ENCODE results near the gene LIPT2. TPM values are rescaled to one million over a fixed set of nuclear protein-coding genes. Genes with fewer than 3 reads are reported as not detected.

The LIPT2 gene
- total RNA-seq, 1 experiment from 2014 or later = 8.2 TPM

- Mint-ChIP-seq H3K4me3 (no peak overlapping the region), H3K4me1 (0 out of 4 replicates have a peak, but pooled peaks cover 0 to under 1% of the 10 kb centered on the region in 2 experiments), H3K9me3 (no peaks in the 10 kb centered on the region; a peak in 1 of 5 replicates), H3K36me3 (ENCODE audit: insufficient read depth in 1 of 3, low read depth in 3 of 3) (no peaks in the 10 kb centered on the region), H3K27ac (no peak overlapping the region), H3K27me3 (ENCODE audit: low read depth) (peaks cover 1% of the 10 kb centered on the region)
- Histone ChIP-seq H4K20me1 (ENCODE audit: control insufficient read depth, insufficient read depth, insufficient read length) (no peaks in the 10 kb centered on the region), H2AFZ (ENCODE audit: low read length) (no peak overlapping the region), H3K14ac (ENCODE audit: insufficient read depth, low read length) (no peak overlapping the region), H3K23ac (ENCODE audit: insufficient read length, low read depth, low read length) (no peak overlapping the region), H3K23me2 (ENCODE audit: insufficient read length, low read depth, low read length, poor library complexity, severe bottlenecking) (no peaks in the 10 kb centered on the region), H3K27ac (ENCODE audit: insufficient read length, low read depth, low read length) (no peak overlapping the region), H3K4ac (ENCODE audit: low read depth, low read length) (no peak overlapping the region), H2AK5ac (ENCODE audit: insufficient read length, low read length) (no peak overlapping the region), H3K79me1 (ENCODE audit: insufficient read depth, low read depth, low read length, poor library complexity, severe bottlenecking) (no peaks in the 10 kb centered on the region), H3T11ph (ENCODE audit: low read length) (no peak overlapping the region), H3K79me2 (ENCODE audit: insufficient read depth, low read length) (no peaks in the 10 kb centered on the region), H2BK15ac (ENCODE audit: low read depth, low read length) (no peak overlapping the region), H4K91ac (ENCODE audit: insufficient read length, low read depth, low read length) (no peak overlapping the region), H4K5ac (ENCODE audit: insufficient read length, low read depth, low read length) (no peak overlapping the region), H3K27me3 (ENCODE audit: insufficient read depth, low read length) (no peaks in the 10 kb centered on the region), H3K4me2 (ENCODE audit: insufficient read depth, insufficient read length, low read length) (no peak overlapping the region), H2BK120ac (ENCODE audit: low read depth, low read length, poor library complexity, severe bottlenecking) (no peak overlapping the region), H3K18ac (ENCODE audit: insufficient read length, low read depth, low read length) (no peak overlapping the region), H3K4me1 (ENCODE audit: insufficient read depth, low read length) (no peaks in the 10 kb centered on the region), H3K9ac (ENCODE audit: extremely low read depth, insufficient read length, low read length) (no peak overlapping the region), H3K56ac (ENCODE audit: insufficient read length, low read depth, low read length) (no peak overlapping the region), H2BK5ac (ENCODE audit: insufficient read length, low read length) (no peak overlapping the region), H3K9me3 (ENCODE audit: control insufficient read depth, low read depth, low read length) (no peaks in the 10 kb centered on the region), H2BK20ac (ENCODE audit: low read depth, low read length, poor library complexity, severe bottlenecking) (no peak overlapping the region), H4K8ac (replicated peaks; ENCODE audit: insufficient read length, low read depth, low read length) (no peak overlapping the region), H2BK12ac (ENCODE audit: insufficient read length, low read depth, low read length) (no peak overlapping the region)
- TF ChIP-seq CTCF (conservative IDR thresholded peaks at IDR 0.05) = no peak
- no CpG with 5 or more reads among the region's 10 CpGs for WGBS (ENCODE audit: extremely low coverage, insufficient read length, low lambda C conversion rate)
- no peak for DNase-seq
Measured at GRCh38 chr11:74473382-74474173, 19.9 kb downstream of the LIPT2 start.

All from H9 (cell line).